BLaER1 treated with 17β-estradiol and CSF1 and Interleukin-3, amounts not matched to agents 10 nM and 100 nM (cell line): ENCODE results near the gene VSIG10.
A peak's percentile ranks its signal among the peaks of the same experiment; 100 is the strongest.

Experiments used
- H3K27ac ChIP-seq, 11 experiments: shearing (Covaris generic); formaldehyde crosslinking; 2 replicates each; pipeline ENCODE4 v1.8.1; 2022
- H3K27me3 ChIP-seq, 11 experiments: shearing (Covaris generic); formaldehyde crosslinking; 2 replicates each; pipeline ENCODE4 v1.8.1; 2022
- H3K36me3 ChIP-seq, 11 experiments: shearing (Covaris generic); formaldehyde crosslinking; 2 replicates each; pipeline ENCODE4 v1.8.1; 2022
- H3K4me1 ChIP-seq, 10 experiments: shearing (Covaris generic); formaldehyde crosslinking; 2 replicates each; pipeline ENCODE4 v1.8.1; 2022
- H3K4me2 ChIP-seq, 11 experiments: shearing (Covaris generic); formaldehyde crosslinking; 2 replicates each; pipeline ENCODE4 v1.8.1; 2022
- H3K4me3 ChIP-seq, 10 experiments: shearing (Covaris generic); formaldehyde crosslinking; 2 replicates each; pipeline ENCODE4 v1.8.1; 2022
- H3K9ac ChIP-seq, 11 experiments: shearing (Covaris generic); formaldehyde crosslinking; 2 replicates each; pipeline ENCODE4 v1.8.1; 2022
- H3K9me3 ChIP-seq, 11 experiments: shearing (Covaris generic); formaldehyde crosslinking; replicated peaks in 1 of 11; 2 replicates each; pipeline ENCODE4 v1.8.1; 2022
- H4K20me1 ChIP-seq, 11 experiments: shearing (Covaris generic); formaldehyde crosslinking; 2 replicates each; pipeline ENCODE4 v1.8.1; 2022
- Cebpa-rat ChIP-seq, 11 experiments: shearing (Covaris generic); IDR thresholded peaks; 2 replicates each; pipeline ENCODE4 v1.8.1; 2022

VSIG10 gene

DNA sequence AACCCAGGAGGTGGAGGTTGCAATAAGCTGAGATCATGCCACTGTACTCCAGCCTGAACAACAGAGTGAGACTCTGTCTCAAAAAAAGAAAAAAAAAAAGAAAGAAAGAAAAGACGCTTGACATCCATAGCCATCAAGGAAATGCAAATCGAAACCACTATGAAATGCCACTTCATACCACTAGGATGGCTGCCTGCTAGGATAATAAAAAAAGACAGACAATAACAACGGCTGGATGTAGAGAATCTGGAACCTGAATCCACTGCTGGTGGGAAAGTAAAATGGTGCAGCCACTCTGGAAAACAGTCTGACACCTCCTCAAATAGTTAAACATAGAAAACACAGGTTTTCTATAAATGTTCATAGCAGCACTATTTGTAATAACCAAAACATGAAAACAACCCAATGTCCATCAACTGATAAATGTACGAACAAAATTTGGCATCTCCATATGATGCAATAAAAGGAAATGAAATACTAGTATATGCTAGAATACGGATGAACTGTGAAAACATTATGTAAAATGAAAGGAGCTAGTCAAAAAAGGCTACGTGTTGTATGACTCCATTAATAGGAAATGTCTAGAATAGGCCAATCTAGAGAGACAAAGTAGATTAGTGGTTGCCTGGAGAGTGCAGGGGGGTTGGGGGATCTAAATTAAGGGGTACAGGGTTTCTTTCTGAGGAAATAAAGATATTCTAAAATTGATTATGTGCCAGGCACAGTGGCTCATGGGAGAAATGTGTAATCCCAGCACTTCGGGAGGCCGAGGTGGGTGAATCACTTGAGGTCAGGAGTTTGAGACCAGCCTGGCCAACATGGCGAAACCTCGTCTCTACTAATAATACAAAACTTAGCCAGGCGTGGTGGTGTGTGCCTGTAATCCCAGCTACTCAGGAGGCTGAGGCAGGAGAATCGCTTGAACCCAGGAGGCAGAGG, 52.6 kb downstream of the VSIG10 start:
- H3K9me3 ChIP-seq: no peaks in the 10 kb centered on the region
- TF ChIP-seq Cebpa-rat (IDR thresholded peaks at IDR 0.05): no peak
- peaks cover 22 to 84% (median 44%) of the 10 kb centered on the region in 11 experiments for H3K36me3 ChIP-seq
- H3K4me1 ChIP-seq: peaks cover 19 to 34% (median 23%) of the 10 kb centered on the region in 10 experiments
- peak overlapping the region in 2 of 11 experiments; percentile 57 to 66; a peak in 2 of 22 replicates for H3K4me2 ChIP-seq
- no peak overlapping the region for H3K4me3 ChIP-seq
- H3K27ac ChIP-seq: no peak overlapping the region; a peak in 1 of 22 replicates
- no peaks in the 10 kb centered on the region for H3K27me3 ChIP-seq
- peaks cover 0 to 100% (median 4%) of the 10 kb centered on the region in 11 experiments; a peak in 9 of 22 replicates for H4K20me1 ChIP-seq
- H3K9ac ChIP-seq: no peak overlapping the region

DNA sequence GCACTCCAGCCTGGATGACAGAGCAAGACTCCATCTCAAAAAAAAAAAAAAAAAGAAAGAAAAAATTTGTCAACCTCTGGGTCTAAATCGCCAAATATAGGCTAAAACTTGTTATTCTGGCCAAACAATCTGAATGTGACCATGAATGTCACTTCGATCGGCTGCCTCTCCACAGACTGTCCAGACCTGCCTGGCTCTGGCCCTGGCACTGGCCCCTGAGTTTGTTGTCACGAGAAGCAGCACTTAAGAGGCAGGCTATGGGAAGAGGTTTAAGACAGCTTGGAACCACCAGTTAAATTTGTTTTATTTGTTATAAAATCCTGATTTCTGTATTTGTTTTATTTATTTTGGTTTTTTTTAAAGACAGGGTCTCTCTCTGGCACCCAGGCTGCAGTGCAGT, 57.4 kb downstream of the VSIG10 start:
- H3K27ac ChIP-seq: no peak overlapping the region
- no peak overlapping the region for H3K4me2 ChIP-seq
- peaks cover 0 to 90% (median 0%) of the 10 kb centered on the region in 11 experiments; a peak in 5 of 22 replicates for H4K20me1 ChIP-seq
- H3K27me3 ChIP-seq: no peaks in the 10 kb centered on the region
- peaks cover 48 to 99% (median 77%) of the 10 kb centered on the region in 11 experiments for H3K36me3 ChIP-seq
- peaks cover 0 to 17% (median 7%) of the 10 kb centered on the region in 10 experiments; a peak in 12 of 20 replicates for H3K4me1 ChIP-seq
- H3K9me3 ChIP-seq: no peaks in the 10 kb centered on the region
- H3K4me3 ChIP-seq: no peak overlapping the region
- no peak for TF ChIP-seq Cebpa-rat (IDR thresholded peaks at IDR 0.05)
- no peak overlapping the region for H3K9ac ChIP-seq

DNA sequence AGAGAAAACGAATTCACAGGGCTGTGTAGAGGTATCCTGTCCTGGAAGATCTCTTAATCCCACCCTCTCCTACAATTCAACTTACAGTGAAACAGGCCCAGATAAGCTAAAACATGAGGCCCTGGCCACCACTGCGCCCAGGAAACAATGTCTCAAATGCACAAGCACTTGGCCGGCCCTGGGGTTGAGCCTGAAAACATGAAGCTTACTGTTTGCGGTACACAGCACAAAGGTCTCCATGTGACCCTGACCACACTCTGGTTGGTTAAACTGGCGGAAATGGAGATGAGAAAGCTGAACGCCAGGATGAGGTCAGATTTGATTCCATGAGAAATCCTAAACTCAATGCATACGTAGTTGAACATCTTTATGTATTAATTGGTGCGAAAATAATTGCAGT, 59.2 kb downstream of the VSIG10 start:
- peaks cover 0 to 88% (median 0%) of the 10 kb centered on the region in 11 experiments; a peak in 6 of 22 replicates for H4K20me1 ChIP-seq
- no peak overlapping the region for H3K4me2 ChIP-seq
- TF ChIP-seq Cebpa-rat (IDR thresholded peaks at IDR 0.05): no peak
- no peak overlapping the region for H3K4me3 ChIP-seq
- no peak overlapping the region for H3K27ac ChIP-seq
- H3K9me3 ChIP-seq: no peaks in the 10 kb centered on the region
- no peak overlapping the region for H3K9ac ChIP-seq
- peaks cover 0 to 13% (median 6%) of the 10 kb centered on the region in 10 experiments; a peak in 10 of 20 replicates for H3K4me1 ChIP-seq
- H3K27me3 ChIP-seq: no peaks in the 10 kb centered on the region
- H3K36me3 ChIP-seq: peaks cover 50 to 99% (median 77%) of the 10 kb centered on the region in 11 experiments

DNA sequence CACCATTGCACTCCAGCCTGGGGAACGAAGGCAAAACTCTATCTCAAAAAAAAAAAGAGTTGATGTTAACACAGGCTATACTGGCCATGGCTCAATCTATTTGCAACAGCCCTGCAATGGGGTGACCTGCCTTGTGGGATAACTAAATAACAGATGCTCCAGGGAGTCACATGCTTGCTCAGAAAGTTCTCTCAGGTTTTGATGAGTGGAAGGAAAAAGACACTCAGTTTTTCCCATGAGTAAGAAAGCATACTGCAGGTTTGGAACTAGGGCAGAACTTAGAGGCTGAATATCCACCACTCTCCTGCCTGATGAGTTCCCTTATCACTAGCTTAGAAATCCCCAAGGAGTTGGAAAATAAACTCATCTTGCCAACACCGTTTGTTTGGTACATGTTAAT, 59.7 kb downstream of the VSIG10 start:
- Histone ChIP-seq H3K4me3 (no peak overlapping the region), H4K20me1 (peaks cover 0 to 88% (median 0%) of the 10 kb centered on the region in 11 experiments; a peak in 6 of 22 replicates), H3K27ac (no peak overlapping the region), H3K9me3 (no peaks in the 10 kb centered on the region), H3K9ac (no peak overlapping the region), H3K4me2 (no peak overlapping the region), H3K36me3 (peaks cover 55 to 99% (median 78%) of the 10 kb centered on the region in 11 experiments), H3K27me3 (no peaks in the 10 kb centered on the region), H3K4me1 (peaks cover 0 to 10% (median 4%) of the 10 kb centered on the region in 10 experiments; a peak in 10 of 20 replicates)
- no peak for TF ChIP-seq Cebpa-rat (IDR thresholded peaks at IDR 0.05)

DNA sequence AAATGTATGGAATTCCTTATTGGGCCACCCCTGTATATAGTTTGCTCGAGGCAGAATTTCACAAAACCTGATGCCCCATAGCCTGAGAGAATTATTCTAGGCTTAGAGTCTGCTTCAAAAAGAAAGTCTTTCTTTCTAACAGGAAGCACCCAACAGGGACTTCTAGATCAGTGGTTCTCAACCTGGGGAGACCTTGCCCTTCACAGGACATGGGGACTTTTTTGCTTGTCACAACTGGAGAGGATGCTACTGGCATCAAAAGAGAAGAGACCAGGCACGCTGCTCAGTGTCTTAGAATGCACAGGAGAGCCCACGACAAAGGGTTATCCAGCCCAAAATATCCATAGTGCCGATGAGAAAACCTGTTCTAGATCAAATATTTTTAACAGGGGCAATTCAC, 61.7 kb downstream of the VSIG10 start:
- H3K4me3 ChIP-seq: no peak overlapping the region
- H3K9me3 ChIP-seq: no peaks in the 10 kb centered on the region
- peaks cover 0 to 4% (median 0%) of the 10 kb centered on the region in 10 experiments; a peak in 2 of 20 replicates for H3K4me1 ChIP-seq
- H3K27ac ChIP-seq: no peak overlapping the region
- TF ChIP-seq Cebpa-rat (IDR thresholded peaks at IDR 0.05): no peak
- H4K20me1 ChIP-seq: peaks cover 0 to 84% (median 0%) of the 10 kb centered on the region in 11 experiments; a peak in 6 of 22 replicates
- H3K36me3 ChIP-seq: peaks cover 71 to 99% (median 91%) of the 10 kb centered on the region in 11 experiments
- H3K9ac ChIP-seq: no peak overlapping the region
- H3K4me2 ChIP-seq: no peak overlapping the region
- H3K27me3 ChIP-seq: no peaks in the 10 kb centered on the region

DNA sequence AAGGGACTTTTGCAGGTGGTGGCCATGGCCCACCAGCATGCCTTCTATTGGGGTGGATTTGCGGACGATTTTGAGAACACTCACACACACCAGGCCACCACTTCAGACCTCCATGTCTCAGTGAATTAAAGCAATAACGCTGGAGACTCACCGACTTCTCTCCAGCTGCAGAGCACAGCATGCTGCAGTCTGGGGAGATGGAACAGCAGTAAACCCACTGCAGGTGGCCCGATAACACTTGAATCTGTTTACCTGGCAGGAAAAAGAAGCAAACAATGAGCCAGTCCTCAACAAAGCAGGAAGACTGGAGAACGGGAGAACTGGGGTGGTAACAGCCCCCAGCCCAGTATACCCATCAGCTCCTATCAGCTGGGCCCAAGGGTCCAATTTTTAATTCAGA, 65.7 kb downstream of the VSIG10 start:
- Histone ChIP-seq H4K20me1 (peaks cover 0 to 71% (median 0%) of the 10 kb centered on the region in 11 experiments; a peak in 8 of 22 replicates), H3K4me2 (no peak overlapping the region), H3K4me1 (peaks cover 0 to 4% (median 0%) of the 10 kb centered on the region in 10 experiments; a peak in 2 of 20 replicates), H3K9ac (no peak overlapping the region), H3K27me3 (no peaks in the 10 kb centered on the region), H3K36me3 (peaks cover 89 to 100% (median 98%) of the 10 kb centered on the region in 11 experiments), H3K9me3 (no peaks in the 10 kb centered on the region), H3K27ac (no peak overlapping the region), H3K4me3 (no peak overlapping the region)
- TF ChIP-seq Cebpa-rat (IDR thresholded peaks at IDR 0.05): no peak

DNA sequence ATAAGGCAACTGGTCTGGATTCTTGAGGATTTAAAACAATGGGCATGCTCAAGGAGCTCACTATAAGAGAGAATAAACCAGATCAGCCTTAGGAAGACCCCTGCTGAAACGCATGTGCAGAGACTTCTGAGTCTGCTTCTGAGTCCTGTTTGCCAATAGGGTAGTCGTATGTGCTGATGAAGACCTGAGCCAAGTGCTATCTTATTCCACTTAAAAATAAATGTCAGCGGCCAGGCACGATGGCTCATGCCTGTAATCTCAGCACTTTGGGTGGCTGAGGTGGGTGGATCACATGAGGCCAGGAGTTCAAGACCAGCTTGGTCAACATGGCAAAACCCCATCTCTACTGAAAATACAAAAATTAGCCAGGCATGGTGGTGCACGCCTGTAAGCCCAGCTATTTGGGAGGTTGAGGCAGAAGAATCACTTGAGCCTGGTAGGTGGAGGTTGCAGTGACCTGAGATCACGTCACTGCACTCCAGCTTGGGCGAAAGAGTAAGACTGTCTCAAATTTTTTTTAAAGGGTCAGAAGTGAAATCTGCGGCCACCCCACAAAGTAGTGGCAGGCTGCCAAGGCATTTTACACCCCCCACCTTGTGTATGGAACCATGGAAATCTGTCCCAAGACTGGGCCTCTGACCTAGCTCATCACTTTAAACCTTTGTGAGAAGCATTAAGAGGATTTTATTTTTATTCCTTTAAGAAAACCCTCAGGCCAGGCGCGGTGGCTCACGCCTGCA, 67.0 kb downstream of the VSIG10 start:
- H4K20me1 ChIP-seq: peaks cover 0 to 70% (median 0%) of the 10 kb centered on the region in 11 experiments; a peak in 8 of 22 replicates
- TF ChIP-seq Cebpa-rat (IDR thresholded peaks at IDR 0.05): no peak
- H3K9ac ChIP-seq: no peak overlapping the region

DNA sequence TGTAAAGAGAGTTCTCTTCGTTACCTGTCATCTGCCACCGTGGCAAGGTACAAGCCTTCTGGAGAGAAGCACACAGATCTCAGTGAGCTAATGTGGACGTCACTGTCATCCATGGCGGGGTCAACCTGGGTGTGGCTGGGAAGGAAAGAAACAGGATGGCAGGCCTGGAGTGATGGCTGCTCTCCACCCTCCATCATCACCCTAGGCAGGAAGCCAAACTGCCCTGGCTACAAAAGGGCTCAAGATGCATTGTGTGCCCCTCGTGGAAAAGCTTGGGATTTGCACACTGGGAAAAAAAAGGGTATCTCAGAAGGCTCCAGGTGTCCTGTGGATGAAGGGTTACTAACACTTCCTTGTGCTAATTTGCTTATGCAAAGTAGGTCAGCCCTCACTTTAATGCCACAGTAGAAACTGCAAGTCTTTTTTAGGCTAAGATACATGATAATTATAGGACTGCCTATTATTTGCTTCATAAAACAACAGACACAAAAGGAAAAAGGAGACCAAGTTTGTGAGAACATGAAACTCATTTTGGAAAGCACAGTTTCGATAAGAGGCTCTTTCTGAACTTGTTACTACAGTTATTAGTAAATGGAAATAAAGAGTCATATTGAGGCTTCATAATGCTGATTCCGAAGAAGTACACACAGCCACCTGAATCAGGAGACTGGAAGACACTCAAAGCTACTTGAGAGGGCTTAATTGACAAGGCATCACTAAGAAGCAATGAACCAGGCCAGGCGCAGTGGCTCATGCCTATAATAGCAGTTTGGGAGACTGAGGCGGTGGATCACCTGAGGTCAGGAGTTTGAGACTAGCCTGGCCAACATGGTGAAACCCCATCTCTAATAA, 68.4 kb downstream of the VSIG10 start:
- H3K4me1 ChIP-seq: peaks cover 0 to 4% (median 0%) of the 10 kb centered on the region in 10 experiments; a peak in 2 of 20 replicates

More for the DNA sequence above, 67.0 kb downstream of the VSIG10 start:
- no peak overlapping the region for H3K4me2 ChIP-seq
- H3K27me3 ChIP-seq: no peaks in the 10 kb centered on the region
- H3K4me1 ChIP-seq: peaks cover 0 to 4% (median 0%) of the 10 kb centered on the region in 10 experiments; a peak in 2 of 20 replicates
- no peak overlapping the region for H3K27ac ChIP-seq
- peaks cover 89 to 100% (median 98%) of the 10 kb centered on the region in 11 experiments for H3K36me3 ChIP-seq
- H3K9me3 ChIP-seq: no peaks in the 10 kb centered on the region
- H3K4me3 ChIP-seq: no peak overlapping the region

More for the DNA sequence above, 68.4 kb downstream of the VSIG10 start:
- Histone ChIP-seq H3K9ac (0 out of 22 replicates have a peak overlapping the region, but pooled peaks of 1 of the 11 experiments have one; percentile 9), H3K27me3 (no peaks in the 10 kb centered on the region), H3K4me3 (no peak overlapping the region), H3K9me3 (no peaks in the 10 kb centered on the region), H4K20me1 (peaks cover 0 to 58% (median 0%) of the 10 kb centered on the region in 11 experiments; a peak in 8 of 22 replicates), H3K36me3 (peaks cover 95 to 100% (median 100%) of the 10 kb centered on the region in 11 experiments), H3K4me2 (no peak overlapping the region), H3K27ac (no peak overlapping the region)
- TF ChIP-seq Cebpa-rat (IDR thresholded peaks at IDR 0.05): no peak
